ENCODE measurements around the gene PAQR6.

PAQR6 gene

GRCh38 chr1:156247460-156248322 is at the start of gene PAQR6:
Gene PAQR6 (minus strand): TSS chr1:156248056. CDS start chr1:156246731, 1,325 bp downstream.
- H4K20me1 ChIP-seq = peaks cover 0 to 98% (median 90%) of the 10 kb centered on the region in 11 experiments; a peak in 21 of 22 replicates
- no peak within 1 kb of the TSS for H3K9ac ChIP-seq
- no peak within 1 kb of the TSS for H3K27ac ChIP-seq
- peaks cover 38 to 51% (median 41%) of the 10 kb centered on the region in 11 experiments for H3K36me3 ChIP-seq
- TF ChIP-seq Cebpa-rat (IDR thresholded peaks at IDR 0.05) = no peak
- H3K27me3 ChIP-seq = peaks cover 16 to 29% (median 23%) of the 10 kb centered on the region in 11 experiments; a peak in 21 of 22 replicates
- peaks cover 20 to 43% (median 32%) of the 10 kb centered on the region in 10 experiments for H3K4me1 ChIP-seq
- H3K4me3 ChIP-seq = no peak within 1 kb of the TSS
- H3K4me2 ChIP-seq = peak within 1 kb of the TSS in 10 of 11 experiments; percentile 90 to 100 (median 98); a peak in 14 of 22 replicates
- H3K9me3 ChIP-seq (replicated peaks in 1 of 11) = no peaks in the 10 kb centered on the region

GRCh38 chr1:156295391-156295947 is 47.6 kb upstream of the PAQR6 start, which contains the start of gene GLMP:
Gene GLMP (minus strand): TSS chr1:156295679. CDS start chr1:156295645, 34 bp downstream.
- Histone ChIP-seq H3K27me3 (no peaks in the 10 kb centered on the region), H3K36me3 (peaks cover 4 to 32% (median 10%) of the 10 kb centered on the region in 11 experiments; a peak in 15 of 22 replicates), H3K9ac (no peak within 1 kb of the TSS), H3K27ac (no peak within 1 kb of the TSS), H3K4me2 (peak within 1 kb of the TSS in 2 of 11 experiments; percentile 24 to 26; a peak in 1 of 22 replicates), H4K20me1 (peaks cover 0 to 7% (median 0%) of the 10 kb centered on the region in 11 experiments; a peak in 2 of 22 replicates), H3K4me1 (peaks cover 0 to 9% (median 0%) of the 10 kb centered on the region in 10 experiments; a peak in 5 of 20 replicates), H3K4me3 (no peak within 1 kb of the TSS), H3K9me3 (replicated peaks in 1 of 11) (no peaks in the 10 kb centered on the region)
- no peak for TF ChIP-seq Cebpa-rat (IDR thresholded peaks at IDR 0.05)

GRCh38 chr1:156293895-156294294 is 46.0 kb upstream of the PAQR6 start:
- TF ChIP-seq Cebpa-rat (IDR thresholded peaks at IDR 0.05) = no peak
- no peak overlapping the region for H3K4me2 ChIP-seq
- H3K27me3 ChIP-seq = no peaks in the 10 kb centered on the region
- H3K4me3 ChIP-seq = no peak overlapping the region
- no peak overlapping the region for H3K27ac ChIP-seq
- no peak overlapping the region for H3K9ac ChIP-seq
- no peaks in the 10 kb centered on the region for H3K9me3 ChIP-seq (replicated peaks in 1 of 11)
- H3K4me1 ChIP-seq = peaks cover 0 to 16% (median 0%) of the 10 kb centered on the region in 10 experiments; a peak in 5 of 20 replicates
- H4K20me1 ChIP-seq = peaks cover 0 to 7% (median 0%) of the 10 kb centered on the region in 11 experiments; a peak in 2 of 22 replicates
- H3K36me3 ChIP-seq = peaks cover 7 to 34% (median 16%) of the 10 kb centered on the region in 11 experiments; a peak in 17 of 22 replicates

GRCh38 chr1:156293098-156293434 is 45.2 kb upstream of the PAQR6 start:
- Histone ChIP-seq H3K36me3 (peaks cover 9 to 37% (median 23%) of the 10 kb centered on the region in 11 experiments; a peak in 18 of 22 replicates), H3K9ac (no peak overlapping the region), H3K27ac (no peak overlapping the region), H3K4me1 (peaks cover 0 to 16% (median 0%) of the 10 kb centered on the region in 10 experiments; a peak in 5 of 20 replicates), H3K4me2 (no peak overlapping the region), H4K20me1 (peaks cover 0 to 7% (median 0%) of the 10 kb centered on the region in 11 experiments; a peak in 2 of 22 replicates), H3K4me3 (no peak overlapping the region), H3K27me3 (no peaks in the 10 kb centered on the region), H3K9me3 (replicated peaks in 1 of 11) (no peaks in the 10 kb centered on the region)
- no peak for TF ChIP-seq Cebpa-rat (IDR thresholded peaks at IDR 0.05)

- Histone ChIP-seq H3K4me2 (no peak overlapping the region), H3K27me3 (no peaks in the 10 kb centered on the region), H3K9me3 (replicated peaks in 1 of 11) (no peaks in the 10 kb centered on the region), H3K36me3 (peaks cover 10 to 52% (median 24%) of the 10 kb centered on the region in 11 experiments; a peak in 18 of 22 replicates), H3K27ac (no peak overlapping the region), H3K4me1 (peaks cover 0 to 16% (median 0%) of the 10 kb centered on the region in 10 experiments; a peak in 5 of 20 replicates), H3K4me3 (no peak overlapping the region), H4K20me1 (peaks cover 0 to 7% (median 0%) of the 10 kb centered on the region in 11 experiments; a peak in 2 of 22 replicates), H3K9ac (peak overlapping the region in 1 of 11 experiments; percentile 22; a peak in 1 of 22 replicates)
- no peak for TF ChIP-seq Cebpa-rat (IDR thresholded peaks at IDR 0.05)
Measured at GRCh38 chr1:156291226-156292061, 43.6 kb upstream of the PAQR6 start.

DNA sequence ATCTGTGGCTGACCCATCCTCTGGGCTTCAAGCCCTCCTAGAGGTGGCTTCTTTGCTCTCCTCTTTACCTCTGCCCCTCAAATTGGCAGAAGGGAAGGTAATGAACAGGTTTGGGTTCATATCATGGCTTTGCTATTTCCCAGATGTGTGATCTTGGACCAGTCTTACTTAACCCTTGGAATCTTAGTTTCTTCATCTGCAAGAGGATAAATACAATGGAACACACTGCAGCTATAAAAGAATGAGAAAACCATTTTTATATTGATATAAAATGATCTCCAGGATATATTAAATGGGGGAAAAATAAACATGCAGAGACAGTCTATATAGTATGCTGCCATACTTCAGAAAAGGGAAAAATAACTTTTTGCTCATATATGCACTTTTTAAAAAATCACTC is 42.0 kb upstream of the PAQR6 start:
- no peak overlapping the region for H3K4me2 ChIP-seq
- no peak overlapping the region for H3K4me3 ChIP-seq
- H3K4me1 ChIP-seq = peaks cover 0 to 17% (median 9%) of the 10 kb centered on the region in 10 experiments; a peak in 18 of 20 replicates
- no peak overlapping the region for H3K9ac ChIP-seq
- H4K20me1 ChIP-seq = peaks cover 0 to 7% (median 0%) of the 10 kb centered on the region in 11 experiments; a peak in 2 of 22 replicates
- no peaks in the 10 kb centered on the region for H3K27me3 ChIP-seq
- no peak for TF ChIP-seq Cebpa-rat (IDR thresholded peaks at IDR 0.05)
- no peaks in the 10 kb centered on the region for H3K9me3 ChIP-seq (replicated peaks in 1 of 11)
- H3K27ac ChIP-seq = no peak overlapping the region
- peaks cover 13 to 67% (median 28%) of the 10 kb centered on the region in 11 experiments; a peak in 18 of 22 replicates for H3K36me3 ChIP-seq

GRCh38 chr1:156286061-156286460 is 38.2 kb upstream of the PAQR6 start:
- Histone ChIP-seq H3K4me3 (no peak overlapping the region), H3K9me3 (replicated peaks in 1 of 11) (no peaks in the 10 kb centered on the region), H3K4me2 (peak overlapping the region in 3 of 11 experiments; percentile 90 to 95 (median 91); a peak in 2 of 22 replicates), H3K27ac (peak overlapping the region in 7 of 11 experiments; percentile 62 to 98 (median 91); a peak in 7 of 22 replicates), H3K4me1 (peaks cover 21 to 44% (median 35%) of the 10 kb centered on the region in 10 experiments), H3K9ac (peak overlapping the region in 3 of 11 experiments; percentile 18 to 97 (median 53); a peak in 5 of 22 replicates), H3K36me3 (peaks cover 10 to 47% (median 18%) of the 10 kb centered on the region in 11 experiments; a peak in 19 of 22 replicates), H4K20me1 (peaks cover 5 to 11% (median 8%) of the 10 kb centered on the region in 11 experiments; a peak in 21 of 22 replicates), H3K27me3 (no peaks in the 10 kb centered on the region)
- TF ChIP-seq Cebpa-rat (IDR thresholded peaks at IDR 0.05) = no peak

DNA sequence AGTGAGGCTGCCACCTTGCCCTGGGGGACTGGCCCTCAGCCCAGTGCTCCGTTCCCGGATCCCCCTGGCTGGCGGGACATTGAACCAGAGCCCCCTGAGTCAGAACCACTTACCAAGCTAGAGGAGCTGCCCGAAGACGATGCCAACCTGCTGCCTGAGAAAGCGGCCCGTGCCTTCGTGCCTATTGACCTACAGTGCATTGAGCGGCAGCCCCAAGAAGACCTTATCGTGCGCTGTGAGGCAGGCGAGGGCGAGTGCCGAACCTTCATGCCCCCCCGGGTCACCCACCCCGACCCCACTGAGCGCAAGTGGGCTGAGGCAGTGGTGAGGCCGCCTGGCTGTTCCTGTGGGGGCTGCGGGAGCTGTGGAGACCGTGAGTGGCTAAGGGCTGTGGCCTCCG is 37.6 kb upstream of the PAQR6 start:
- peak overlapping the region in 10 of 11 experiments; percentile 9 to 98 (median 68); a peak in 18 of 22 replicates for H3K27ac ChIP-seq
- H3K9ac ChIP-seq = peak overlapping the region in 10 of 11 experiments; percentile 13 to 97 (median 46); a peak in 11 of 22 replicates
- no peak overlapping the region; a peak in 1 of 20 replicates for H3K4me3 ChIP-seq
- no peaks in the 10 kb centered on the region for H3K27me3 ChIP-seq
- peak overlapping the region in 10 of 11 experiments; percentile 89 to 98 (median 92); a peak in 14 of 22 replicates for H3K4me2 ChIP-seq
- no peak for TF ChIP-seq Cebpa-rat (IDR thresholded peaks at IDR 0.05)
- peaks cover 14 to 50% (median 20%) of the 10 kb centered on the region in 11 experiments for H3K36me3 ChIP-seq
- peaks cover 27 to 50% (median 41%) of the 10 kb centered on the region in 10 experiments for H3K4me1 ChIP-seq
- no peaks in the 10 kb centered on the region for H3K9me3 ChIP-seq (replicated peaks in 1 of 11)
- peaks cover 11 to 17% (median 14%) of the 10 kb centered on the region in 11 experiments; a peak in 21 of 22 replicates for H4K20me1 ChIP-seq

Measured in BLaER1 treated with 17β-estradiol and CSF1 and Interleukin-3, amounts not matched to agents 10 nM and 100 nM (cell line).